ENCODE results near the gene PRR23A. TPM values are rescaled to one million over a fixed set of nuclear protein-coding genes. Genes with fewer than 3 reads are reported as not detected.
"Not testable (repeated sequence)": the region's sequence is repeated elsewhere in the genome, so short reads cannot be mapped to it uniquely, and the experiment has no call there.

The PRR23A gene
- not detected in 2 replicates for total RNA-seq

DNA sequence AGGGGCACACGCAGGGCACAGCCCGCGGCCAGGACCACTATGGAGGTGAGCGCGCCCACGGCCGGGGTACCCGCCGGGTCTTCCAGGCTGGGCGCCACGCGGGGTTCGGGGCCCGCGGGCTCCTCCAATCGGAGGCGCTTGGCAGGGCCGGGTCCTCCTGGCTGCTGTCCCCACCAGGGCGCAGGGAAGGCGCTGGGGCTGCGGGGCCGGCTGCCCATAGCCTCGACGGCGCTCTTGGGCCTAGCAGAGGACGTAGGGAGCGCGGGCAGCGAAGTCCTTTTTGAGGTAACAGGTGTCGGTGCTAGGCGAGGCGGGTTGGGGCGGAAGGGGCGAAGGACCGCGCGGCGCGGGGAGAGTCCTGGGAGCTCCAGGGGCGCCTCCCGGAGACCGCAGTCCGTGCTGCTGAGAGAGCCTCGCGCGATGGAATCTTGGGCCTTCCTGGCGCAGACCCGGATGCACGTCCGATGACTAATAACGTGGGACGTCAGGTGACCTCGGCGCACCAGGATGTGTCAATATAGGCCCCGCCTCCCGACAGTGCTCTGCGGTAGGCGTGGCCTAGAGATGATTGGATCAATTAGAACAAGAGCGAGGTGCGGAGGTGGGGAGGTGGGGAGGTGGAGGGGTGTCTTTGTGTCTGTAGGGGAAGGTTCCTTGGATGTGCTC, at the start of gene PRR23A:
Gene PRR23A (minus strand): TSS at position 218 of the 666 bp plus-strand sequence. CDS start 0 bp downstream, at position 218.
- DNase-seq (ENCODE audit: low read depth in 2 of 2), result no peak

DNA sequence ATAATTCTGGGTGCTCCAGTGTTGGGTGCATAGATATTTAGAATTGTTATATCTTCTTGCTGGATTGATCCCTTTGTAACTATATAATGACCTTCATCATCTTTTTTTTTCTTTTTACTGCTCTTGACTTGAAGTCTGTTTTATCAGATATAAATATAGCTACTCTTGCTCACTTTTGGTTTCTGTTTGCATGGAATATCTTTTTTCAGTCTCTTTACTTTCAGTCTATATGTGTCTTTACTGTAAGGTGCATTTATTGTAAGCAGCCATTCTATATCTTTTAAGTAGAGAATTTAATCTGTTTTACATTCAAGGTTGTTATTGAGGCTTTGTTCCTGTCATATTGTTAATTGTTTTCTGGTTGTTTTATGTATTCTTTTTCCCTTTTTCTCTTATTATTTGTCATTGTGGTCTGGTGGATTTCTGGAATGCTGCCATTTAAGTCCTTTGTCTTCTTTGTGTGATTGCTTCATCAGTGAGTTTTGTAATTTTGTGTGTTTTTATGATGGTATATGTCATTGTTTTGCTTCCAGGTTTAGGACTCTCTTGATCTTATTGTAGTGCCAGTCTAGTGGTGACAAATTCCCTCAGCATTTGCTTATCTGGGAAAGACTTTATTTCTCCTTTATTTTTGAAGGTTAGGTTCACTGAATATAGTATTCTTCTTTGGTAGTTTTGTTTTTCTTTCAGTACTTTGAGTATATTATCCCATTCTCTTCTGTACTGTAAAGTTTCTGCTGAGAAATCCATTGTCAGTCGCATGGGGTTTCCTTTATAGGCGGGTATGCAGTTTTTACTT, 46.9 kb upstream of the PRR23A start:
- DNase-seq (ENCODE audit: low read depth in 2 of 2), result no peak

DNA sequence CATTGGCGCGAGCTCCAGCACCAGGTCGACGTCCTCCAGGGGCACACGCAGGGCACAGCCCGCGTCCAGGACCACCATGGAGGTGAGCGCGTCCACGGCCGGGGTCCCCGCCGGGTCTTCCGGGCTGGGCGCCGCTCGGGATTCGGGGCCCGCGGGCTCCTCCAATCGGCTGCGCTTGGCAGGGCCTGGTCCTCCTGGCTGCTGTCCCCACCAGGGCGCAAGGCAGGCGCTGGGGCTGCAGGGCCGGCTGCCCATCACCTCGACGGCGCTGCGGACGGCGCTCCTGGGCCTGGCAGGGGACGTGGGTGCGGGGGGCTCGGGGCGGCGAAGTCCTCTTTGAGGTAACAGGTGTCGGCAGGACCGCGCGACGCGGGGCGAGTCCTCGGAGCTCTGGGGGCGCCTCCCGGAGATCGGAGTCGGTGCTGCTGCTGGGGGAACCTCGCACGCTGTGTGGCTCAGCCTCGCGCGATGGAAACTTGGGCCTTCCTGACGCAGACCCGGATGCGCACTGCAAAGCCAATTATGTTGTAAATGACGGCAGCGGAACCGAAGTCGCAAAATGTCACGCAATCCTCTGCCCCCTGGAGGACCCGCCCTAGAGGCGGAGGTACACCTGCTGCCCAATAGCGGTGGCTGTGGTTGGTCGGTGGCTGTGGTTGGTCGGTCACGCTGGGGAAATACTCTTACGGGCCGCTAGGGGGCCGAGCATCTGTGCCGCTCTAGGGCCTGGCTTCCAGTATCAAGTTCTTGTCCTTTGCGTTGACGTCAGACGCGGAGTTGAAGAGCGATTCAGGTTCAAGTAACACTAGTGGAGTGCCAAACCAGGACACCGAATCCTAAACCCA, 38.5 kb upstream of the PRR23A start, which contains the start of gene PRR23C:
Gene PRR23C (minus strand): TSS at position 527 of the 845 bp plus-strand sequence. CDS start 272 bp downstream, at position 255.
- no peak for DNase-seq (ENCODE audit: low read depth in 2 of 2)

DNA sequence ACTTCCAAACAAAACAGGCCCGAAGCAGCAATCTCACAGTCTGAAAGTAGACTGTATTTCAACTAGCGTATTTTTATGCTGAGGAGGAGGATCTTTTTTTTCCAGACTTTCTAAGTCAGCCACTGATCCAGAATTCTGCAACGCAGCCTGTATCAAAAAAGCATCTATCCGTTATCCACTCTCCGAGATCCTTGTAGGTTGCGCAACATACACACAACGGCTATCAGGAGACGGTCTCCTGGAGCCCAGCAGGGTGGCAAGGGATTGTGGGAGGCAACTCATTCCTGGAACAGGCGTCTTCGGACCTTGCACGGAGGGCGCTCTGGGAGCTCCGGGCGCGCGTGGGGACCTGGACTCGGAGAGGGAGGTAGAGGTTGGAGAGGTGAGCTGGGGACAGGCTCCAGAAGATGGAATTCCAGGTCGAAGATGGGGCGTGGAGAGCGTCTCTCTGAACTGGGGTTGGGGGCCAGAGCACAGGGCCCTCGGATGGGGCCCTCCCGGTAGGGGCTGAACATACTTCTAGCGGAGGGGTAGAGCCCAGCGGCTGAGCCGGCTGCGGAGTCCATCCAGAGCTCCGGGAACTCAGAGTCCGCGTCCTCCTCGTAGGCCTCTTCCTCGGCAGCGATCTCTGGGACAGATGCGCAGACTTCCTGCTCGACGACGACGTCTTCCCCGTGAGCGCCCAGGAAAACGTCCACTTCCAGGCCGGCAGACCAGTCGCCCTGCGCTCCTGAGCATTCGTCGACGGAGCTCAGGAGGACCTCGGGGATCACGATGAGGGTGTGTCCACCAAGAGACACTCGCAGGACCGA, 37.7 kb upstream of the PRR23A start:
- no peak for DNase-seq (ENCODE audit: low read depth in 2 of 2)

GRCh38 chr3:139037478-139037877, 31.4 kb upstream of the PRR23A start:
- no peak for DNase-seq (ENCODE audit: low read depth in 2 of 2)

DNA sequence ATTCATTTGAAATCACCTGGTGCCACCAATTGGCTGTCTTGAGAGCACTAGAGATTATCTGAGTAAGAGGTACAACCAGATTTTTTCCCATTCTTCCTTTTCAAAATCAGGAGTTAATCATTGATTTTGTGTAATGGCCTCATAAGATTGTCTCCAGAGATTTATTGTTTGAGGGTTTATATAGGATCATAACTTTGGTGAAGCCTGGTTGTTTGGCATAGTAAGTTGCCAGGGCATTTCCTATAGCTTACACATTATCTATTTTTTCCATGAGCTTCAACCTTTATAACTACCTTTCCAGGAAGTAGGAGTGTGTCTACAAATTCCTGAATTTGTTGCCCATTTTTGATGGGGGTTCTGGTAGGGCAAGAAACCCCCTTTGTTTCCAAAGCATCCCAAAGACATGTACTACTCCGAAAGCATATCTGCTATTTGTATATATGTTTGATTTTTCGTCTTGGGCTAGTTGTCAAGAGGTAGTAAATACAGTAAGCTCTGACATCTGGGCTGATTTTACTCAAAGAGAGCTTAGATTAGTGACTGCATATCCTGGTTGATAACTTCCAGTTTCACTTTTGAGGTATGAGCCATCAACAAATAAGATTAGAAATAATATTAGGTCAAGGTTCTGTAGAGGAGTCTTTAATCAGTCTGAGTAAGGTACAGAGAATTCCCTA, 26.4 kb upstream of the PRR23A start:
- DNase-seq (ENCODE audit: low read depth in 2 of 2), result no peak

GRCh38 chr3:139030576-139030975, 24.5 kb upstream of the PRR23A start:
- DNase-seq (ENCODE audit: low read depth in 2 of 2), result not testable (repeated sequence)

- no peak for DNase-seq (ENCODE audit: low read depth in 2 of 2)
Measured at GRCh38 chr3:139024968-139025367, 18.9 kb upstream of the PRR23A start.

- no peak for DNase-seq (ENCODE audit: low read depth in 2 of 2)
Measured at GRCh38 chr3:139020868-139021234, 14.8 kb upstream of the PRR23A start, which contains the start of gene PRR23B. PRR23B (minus strand) TSS chr3:139020926; CDS start chr3:139020661, 265 bp downstream.

DNA sequence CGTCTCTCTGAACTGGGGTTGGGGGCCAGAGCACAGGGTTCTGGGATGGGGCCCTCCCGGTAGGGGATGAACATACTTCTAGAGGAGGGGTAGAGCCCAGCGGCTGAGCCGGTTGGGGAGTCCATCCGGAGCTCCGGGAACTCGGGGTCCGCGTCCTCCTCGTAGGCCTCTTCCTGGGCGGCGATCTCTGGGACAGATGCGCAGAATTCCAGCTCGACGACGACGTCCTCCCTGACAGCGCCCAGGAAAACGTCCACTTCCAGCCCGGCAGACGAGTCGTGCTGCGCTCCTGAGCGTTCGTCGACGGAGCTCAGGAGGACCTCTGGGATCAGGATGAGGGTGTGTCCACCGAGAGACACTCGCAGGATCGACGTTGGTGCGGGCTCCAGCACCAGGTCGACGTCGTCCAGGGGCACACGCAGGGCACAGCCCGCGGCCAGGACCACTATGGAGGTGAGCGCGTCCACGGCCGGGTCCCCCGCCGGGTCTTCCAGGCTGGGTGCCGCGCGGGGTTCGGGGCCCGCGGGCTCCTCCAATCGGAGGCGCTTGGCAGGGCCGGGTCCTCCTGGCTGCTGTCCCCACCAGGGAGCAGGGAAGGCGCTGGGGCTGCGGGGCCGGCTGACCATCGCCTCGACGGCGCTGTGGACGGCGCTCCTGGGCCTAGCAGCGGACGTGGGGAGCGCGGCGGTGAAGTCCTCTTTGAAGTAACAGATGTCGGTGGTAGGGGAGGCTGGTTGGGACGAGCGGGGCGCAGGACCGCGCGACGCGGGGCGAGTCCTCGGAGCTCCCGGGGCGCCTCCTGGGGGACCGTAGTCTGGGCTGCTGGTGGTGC, 14.2 kb upstream of the PRR23A start:
- no peak for DNase-seq (ENCODE audit: low read depth in 2 of 2)

- no peak for DNase-seq (ENCODE audit: low read depth in 2 of 2)
Measured at GRCh38 chr3:139016430-139017048, 10.5 kb upstream of the PRR23A start.

- no peak for DNase-seq (ENCODE audit: low read depth in 2 of 2)
Measured at GRCh38 chr3:139005356-139005993, 593 bp downstream of the PRR23A start.

GRCh38 chr3:138995706-138996105, 10.4 kb downstream of the PRR23A start:
- DNase-seq (ENCODE audit: low read depth in 2 of 2), result no peak

DNA sequence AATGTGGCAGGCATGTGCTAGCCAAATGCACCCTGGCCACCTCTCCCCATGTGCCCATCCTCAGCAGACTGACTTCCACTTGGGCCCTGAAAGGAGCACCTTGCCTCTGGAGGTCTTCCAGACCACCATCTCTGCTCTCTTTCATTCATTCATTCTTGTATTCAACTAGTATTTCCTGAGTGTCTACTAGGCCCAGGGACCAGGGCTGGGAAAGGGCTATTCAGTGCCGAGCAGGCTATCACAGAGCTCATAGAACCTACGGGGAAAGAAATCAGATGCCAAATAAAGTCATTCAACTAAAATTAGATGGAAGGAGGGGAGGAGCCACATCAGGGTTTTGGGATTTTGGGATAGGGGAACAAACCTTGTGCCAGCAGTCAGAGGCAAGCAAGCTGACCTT, 18.9 kb downstream of the PRR23A start:
- no peak for DNase-seq (ENCODE audit: low read depth in 2 of 2)

GRCh38 chr3:138985932-138986331, 20.1 kb downstream of the PRR23A start:
- no peak for DNase-seq (ENCODE audit: low read depth in 2 of 2)

- DNase-seq (ENCODE audit: low read depth in 2 of 2), result no peak
Measured at GRCh38 chr3:138984816-138985215, 21.3 kb downstream of the PRR23A start.

DNA sequence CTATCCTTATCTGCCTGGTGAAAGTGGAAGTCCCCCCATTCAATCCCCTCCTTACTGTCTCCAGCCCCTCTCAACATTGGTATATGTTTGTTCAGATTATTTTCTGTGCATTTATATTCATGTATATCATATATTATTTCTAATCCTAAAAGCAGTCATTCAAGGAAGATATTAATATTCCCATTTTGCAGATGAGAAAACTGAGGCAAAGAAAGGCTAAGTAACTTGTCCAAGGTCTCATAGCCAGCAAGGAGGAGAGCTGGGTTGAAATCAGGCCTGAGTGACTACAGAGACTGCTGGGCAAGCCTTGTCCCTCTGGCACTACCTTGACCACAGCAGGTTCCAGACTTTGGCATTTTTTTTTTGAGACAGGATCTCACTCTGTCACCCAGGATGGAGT, 30.0 kb downstream of the PRR23A start:
- DNase-seq (ENCODE audit: low read depth in 2 of 2), result no peak

GRCh38 chr3:138975351-138975750, 30.7 kb downstream of the PRR23A start:
- no peak for DNase-seq (ENCODE audit: low read depth in 2 of 2)

DNA sequence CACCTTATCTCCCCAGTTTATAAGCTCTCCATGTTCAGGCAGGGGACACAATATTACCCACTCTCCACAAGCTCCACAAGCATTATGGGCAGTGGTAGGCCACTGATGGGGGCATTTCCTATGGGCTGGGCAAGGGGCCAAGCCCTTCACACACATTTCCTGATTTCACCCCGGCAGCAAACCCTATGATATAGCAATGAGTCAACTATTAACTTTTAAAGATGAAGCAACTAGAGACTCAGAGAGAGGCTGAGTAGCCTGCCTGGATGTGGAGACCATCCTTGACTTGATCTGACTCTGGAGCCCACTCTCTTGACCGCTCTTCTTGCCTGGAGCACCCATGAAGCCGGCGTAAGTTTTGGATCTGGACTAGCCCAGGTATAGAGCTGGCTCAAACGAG, 31.6 kb downstream of the PRR23A start:
- DNase-seq (ENCODE audit: low read depth in 2 of 2), result no peak
